CD4-positive, alpha-beta T cell treated with Interleukin-1 beta for 1 hour (primary cell): Measurements from ENCODE around the gene TFPT.

Experiments used
- DNase-seq, 2 donors: peaks; one replicate each; pipeline ENCODE4 v3.0.0-alpha.2; 2020 to 2022

Gene TFPT

GRCh38 chr19:54148158-54148557 lies 32.7 kb upstream of the TFPT start:
- DNase-seq: no peak

GRCh38 chr19:54147676-54148075 lies 32.2 kb upstream of the TFPT start:
- DNase-seq: no peak

- no peak for DNase-seq
Measured at GRCh38 chr19:54145541-54146158, 30.2 kb upstream of the TFPT start.

- no peak for DNase-seq
Measured at GRCh38 chr19:54142166-54142780, 26.8 kb upstream of the TFPT start.

- no peak for DNase-seq
Measured at GRCh38 chr19:54141356-54141755, 25.9 kb upstream of the TFPT start.

- no peak for DNase-seq
Measured at GRCh38 chr19:54138489-54139256, 23.2 kb upstream of the TFPT start.

GRCh38 chr19:54137699-54138488 lies 22.4 kb upstream of the TFPT start, which contains the start of gene CNOT3:
Gene CNOT3, plus strand, starts transcription at chr19:54137762. Its CDS starts 5,217 bp downstream, at chr19:54142979.
- DNase-seq: peak; percentile 34 to 51

- peak; percentile 100 for DNase-seq
Measured at GRCh38 chr19:54136864-54137698, 21.6 kb upstream of the TFPT start.

GRCh38 chr19:54136086-54136863 lies 20.8 kb upstream of the TFPT start:
- DNase-seq: no peak

- no peak for DNase-seq
Measured at GRCh38 chr19:54133957-54134590, 18.6 kb upstream of the TFPT start.

- no peak for DNase-seq
Measured at GRCh38 chr19:54133312-54133956, 18.0 kb upstream of the TFPT start.

- DNase-seq: no peak
Measured at GRCh38 chr19:54129617-54129996, 14.2 kb upstream of the TFPT start.

GRCh38 chr19:54128796-54129616 lies 13.5 kb upstream of the TFPT start:
- DNase-seq: no peak

GRCh38 chr19:54128441-54128725 lies 12.9 kb upstream of the TFPT start:
- DNase-seq: no peak

- DNase-seq: no peak
Measured at GRCh38 chr19:54127688-54128440, 12.4 kb upstream of the TFPT start.

- DNase-seq: no peak
Measured at GRCh38 chr19:54125713-54126112, 10.3 kb upstream of the TFPT start.

GRCh38 chr19:54124393-54124792 lies 8.9 kb upstream of the TFPT start:
- no peak for DNase-seq

GRCh38 chr19:54123682-54124081 lies 8.2 kb upstream of the TFPT start:
- DNase-seq: no peak

- no peak for DNase-seq
Measured at GRCh38 chr19:54121259-54121658, 5.8 kb upstream of the TFPT start.
